PC-9 (cell line): ENCODE data around the gene AMOT. TPM values are rescaled to one million over a fixed set of nuclear protein-coding genes. Genes with fewer than 3 reads are reported as not detected.
"Not testable (repeated sequence)": the region's sequence is repeated elsewhere in the genome, so short reads cannot be mapped to it uniquely, and the experiment has no call there.

Source experiments
- BruUV-seq: library from RNA; stranded (reverse); fragments of 400-500 nt; replicated peaks from 2 replicates; lab custom pipeline; 2021; lab: Mats Ljungman, UMichigan
- CTCF ChIA-PET: fragments of 300-600 bp; sonication (Branson Sonifier 250); formaldehyde crosslinking; loops from one replicate; lab custom pipeline; 2022; ENCODE audit warnings: antibody characterized with exemption; lab: Charles Lee
- POLR2A ChIA-PET: fragments of 300-600 bp; sonication (Branson Sonifier 250); formaldehyde crosslinking; loops from one replicate; lab custom pipeline; 2022; ENCODE audit warnings: antibody characterized with exemption; ENCODE audit not compliant: unreplicated experiment; lab: Charles Lee
- DNase-seq, 2 experiments: peaks; one replicate each; pipeline versions ENCODE4 v3.0.0 to v3.0.0-alpha.2; 2015 to 2022; ENCODE audit warnings: mixed read lengths in 1 of 2
- H2AFZ ChIP-seq: fragments of 200-600 bp; sonication (generic); 2 replicates; pipeline ENCODE4 v1.8.1; 2017; ENCODE audit warnings: antibody characterized with exemption
- H3F3A ChIP-seq: fragments of 200-600 bp; sonication (generic); 2 replicates; pipeline ENCODE4 v1.8.1; 2017; ENCODE audit warnings: antibody characterized with exemption, mild to moderate bottlenecking, low read depth; ENCODE audit not compliant: insufficient read depth
- H3K27ac ChIP-seq: fragments of 200-600 bp; sonication (generic); 2 replicates; pipeline ENCODE4 v1.6.1; 2016; ENCODE audit warnings: mixed run types
- H3K27me3 ChIP-seq: fragments of 200-600 bp; sonication (generic); 2 replicates; pipeline ENCODE4 v1.6.1; 2016; ENCODE audit warnings: low read depth, mixed run types; ENCODE audit not compliant: insufficient read depth
- H3K36me3 ChIP-seq: fragments of 200-600 bp; sonication (generic); 2 replicates; pipeline ENCODE4 v1.6.1; 2016; ENCODE audit warnings: low read depth, mixed run types
- H3K4me1 ChIP-seq: fragments of 200-600 bp; sonication (generic); replicated peaks from 2 replicates; pipeline ENCODE4 v1.6.1; 2016; ENCODE audit warnings: mixed run types; ENCODE audit not compliant: insufficient read depth
- H3K4me2 ChIP-seq: fragments of 200-600 bp; sonication (generic); 2 replicates; pipeline ENCODE4 v1.6.1; 2017; ENCODE audit warnings: mixed run types
- H3K4me3 ChIP-seq: fragments of 200-600 bp; sonication (generic); 2 replicates; pipeline ENCODE4 v1.6.1; 2016; ENCODE audit warnings: mixed run types
- H3K79me2 ChIP-seq: fragments of 200-600 bp; sonication (generic); 2 replicates; pipeline ENCODE4 v1.6.1; 2017; ENCODE audit warnings: low read depth, mixed run types
- H3K9me2 ChIP-seq: fragments of 200-600 bp; sonication (generic); 2 replicates; pipeline ENCODE4 v1.8.1; 2017; ENCODE audit warnings: mild to moderate bottlenecking; ENCODE audit not compliant: insufficient read depth
- H3K9me3 ChIP-seq: fragments of 200-600 bp; sonication (generic); 2 replicates; pipeline ENCODE4 v1.8.1; 2016; ENCODE audit warnings: low read depth; ENCODE audit not compliant: insufficient read depth
- H4K20me1 ChIP-seq: fragments of 200-600 bp; sonication (generic); 2 replicates; pipeline ENCODE4 v1.8.1; 2017; ENCODE audit not compliant: insufficient read depth
- CTCF ChIP-seq: fragments of 200-600 bp; sonication (generic); conservative IDR thresholded peaks from 2 replicates; pipeline ENCODE4 v1.6.1; 2017; ENCODE audit warnings: mixed run types, antibody characterized with exemption, mild to moderate bottlenecking, moderate library complexity
- EZH2 ChIP-seq: fragments of 200-600 bp; sonication (generic); IDR thresholded peaks from 2 replicates; pipeline ENCODE4 v1.8.0; 2017; ENCODE audit warnings: antibody characterized with exemption, low read depth
- intact Hi-C: fragments of 100-400 bp; cut with micrococcal nuclease; formaldehyde crosslinking; loops from one replicate; pipeline ENCODE4 v1.10.0; 2022; ENCODE audit not compliant: unreplicated experiment
- total RNA-seq: library from RNA; stranded (reverse); gene quantifications from 2 replicates; pipeline ENCODE4 v1.2.3, GENCODE V29; 2021

Gene AMOT
- total RNA-seq, 1 experiment from 2014 or later: 88.0 TPM

- no peaks in the 10 kb centered on the region for H3F3A ChIP-seq
- no peaks in the 10 kb centered on the region for H3K36me3 ChIP-seq
- TF ChIP-seq CTCF (no peak), EZH2 (no peak)
- H3K4me3 ChIP-seq: no peak overlapping the region
- H3K4me1 ChIP-seq: peaks cover 12% of the 10 kb centered on the region
- H2AFZ ChIP-seq: no peak overlapping the region
- no peaks in the 10 kb centered on the region for H3K79me2 ChIP-seq
- intact Hi-C loops: no loop called here
- H3K9me3 ChIP-seq: no peaks in the 10 kb centered on the region; the same call in 1 of the 2 replicates
- H3K9me2 ChIP-seq: no peaks in the 10 kb centered on the region; the same call in 1 of the 2 replicates
- no TSS peak for BruUV-seq
- H3K27me3 ChIP-seq: no peaks in the 10 kb centered on the region
- H3K4me2 ChIP-seq: no peak overlapping the region
- POLR2A ChIA-PET: no interaction called here
- H4K20me1 ChIP-seq: no peaks in the 10 kb centered on the region
- H3K27ac ChIP-seq: no peak overlapping the region
- no peak for DNase-seq
- CTCF ChIA-PET: no interaction called here
Observed at GRCh38 chrX:112865464-112866025, 24.9 kb upstream of the AMOT start.

GRCh38 chrX:112863850-112864249, 23.2 kb upstream of the AMOT start:
- Histone ChIP-seq H3K27me3 (no peaks in the 10 kb centered on the region), H3K4me2 (no peak overlapping the region), H3K4me1 (peaks cover 8% of the 10 kb centered on the region), H3K9me3 (no peaks in the 10 kb centered on the region; the same call in 1 of the 2 replicates), H3F3A (no peaks in the 10 kb centered on the region), H4K20me1 (no peaks in the 10 kb centered on the region), H3K79me2 (no peaks in the 10 kb centered on the region), H3K9me2 (no peaks in the 10 kb centered on the region; the same call in 1 of the 2 replicates), H3K36me3 (no peaks in the 10 kb centered on the region), H2AFZ (no peak overlapping the region), H3K4me3 (no peak overlapping the region), H3K27ac (no peak overlapping the region)
- intact Hi-C loops: no loop called here
- BruUV-seq: no TSS peak
- TF ChIP-seq CTCF: no peak
- TF ChIP-seq EZH2: no peak
- DNase-seq: peak in 1 of 2 experiments; percentile 41
- CTCF ChIA-PET: no interaction called here
- POLR2A ChIA-PET: no interaction called here

- H4K20me1 ChIP-seq: no peaks in the 10 kb centered on the region
- no peak overlapping the region for H3K4me3 ChIP-seq
- peak in 1 of 2 experiments; percentile 18 for DNase-seq
- no peaks in the 10 kb centered on the region for H3K79me2 ChIP-seq
- H3K4me1 ChIP-seq: peaks cover 11% of the 10 kb centered on the region
- no peaks in the 10 kb centered on the region; the same call in 1 of the 2 replicates for H3K9me2 ChIP-seq
- intact Hi-C loops: loop anchor here (10.0 kb wide), 1 partner anchor 93 kb away; no protein-coding TSS in a partner anchor
- no peaks in the 10 kb centered on the region for H3K27me3 ChIP-seq
- peaks cover 4% of the 10 kb centered on the region; the same call in 1 of the 2 replicates for H3F3A ChIP-seq
- TF ChIP-seq CTCF (no peak), EZH2 (no peak)
- no TSS peak for BruUV-seq
- no peak overlapping the region for H3K27ac ChIP-seq
- ChIA-PET CTCF (no interaction called here), POLR2A (no interaction called here)
- no peak overlapping the region for H3K4me2 ChIP-seq
- no peaks in the 10 kb centered on the region for H3K36me3 ChIP-seq
- H2AFZ ChIP-seq: no peak overlapping the region
- no peaks in the 10 kb centered on the region for H3K9me3 ChIP-seq
Observed at GRCh38 chrX:112857478-112857878, 16.8 kb upstream of the AMOT start.

DNA sequence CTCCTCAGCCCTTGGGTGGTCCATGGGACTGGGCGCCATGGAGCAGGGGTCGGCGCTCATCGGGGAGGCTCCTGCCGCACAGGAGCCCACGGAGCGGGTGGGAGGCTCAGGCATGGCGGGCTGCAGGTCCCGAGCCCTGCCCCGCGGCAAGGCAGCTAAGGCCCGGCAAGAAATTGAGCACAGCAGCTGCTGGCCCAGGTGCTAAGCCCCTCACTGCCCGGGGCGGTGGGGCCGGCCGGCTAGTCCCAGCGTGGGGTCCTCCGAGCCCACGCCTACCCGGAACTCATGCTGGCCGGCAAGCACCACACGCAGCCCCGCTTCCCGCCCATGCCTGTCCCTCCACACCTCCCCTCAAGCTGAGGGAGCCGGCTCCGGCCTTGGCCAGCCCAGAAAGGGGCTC, 14.3 kb upstream of the AMOT start:
- Histone ChIP-seq H3F3A (peaks cover 21% of the 10 kb centered on the region; the same call in 1 of the 2 replicates), H3K4me1 (peaks cover 36% of the 10 kb centered on the region)
- H3K4me3 ChIP-seq, H3K4me2 ChIP-seq, H3K36me3 ChIP-seq, BruUV-seq, H3K27me3 ChIP-seq, H3K9me2 ChIP-seq, H3K79me2 ChIP-seq, H4K20me1 ChIP-seq, H2AFZ ChIP-seq, H3K27ac ChIP-seq, DNase-seq, CTCF ChIA-PET, H3K9me3 ChIP-seq, POLR2A ChIA-PET: not testable (repeated sequence)
- intact Hi-C loops: loop anchor here (5.0 to 10.0 kb wide), 2 partner anchors 90 to 118 kb away; no protein-coding TSS in a partner anchor
